ENCODE data around the gene SZT2.

GRCh38 chr1:43381612-43382011, 8.1 kb upstream of the SZT2 start:
- TF ChIP-seq CTCF (conservative IDR thresholded peaks at IDR 0.05; ENCODE audit: low read length) (no peak), EZH2phosphoT487 (IDR thresholded peaks at IDR 0.05; ENCODE audit: borderline replicate concordance, low read depth, low read length) (no peak)

Measured in OCI-LY7 (cell line).